DMS114 treated with DMSO at 0.1 percent for 48 hours (cell line): ENCODE measurements around the gene GPR137.
A peak's percentile ranks its signal among the peaks of the same experiment; 100 is the strongest.
"Not testable (repeated sequence)": the region's sequence is repeated elsewhere in the genome, so short reads cannot be mapped to it uniquely, and the experiment has no call there.

Source experiments
- DNase-seq: peaks from one replicate; lab custom pipeline; 2025; ENCODE audit not compliant: unreplicated experiment; lab: John Stamatoyannopoulos, UW

Gene GPR137

GRCh38 chr11:64299847-64300648 lies 14.4 kb downstream of the GPR137 start, which contains the start of gene CATSPERZ:
CATSPERZ (plus strand) TSS chr11:64300358; CDS start chr11:64300411, 53 bp downstream.
- DNase-seq = no peak

- DNase-seq = no peak
Observed at GRCh38 chr11:64303109-64304031, 17.7 kb downstream of the GPR137 start.

- no peak for DNase-seq
Observed at GRCh38 chr11:64304032-64304315, 18.3 kb downstream of the GPR137 start.

- DNase-seq = peak; percentile 62
Observed at GRCh38 chr11:64304316-64305072, 18.8 kb downstream of the GPR137 start.

GRCh38 chr11:64305075-64305690 lies 19.5 kb downstream of the GPR137 start, which contains the start of gene ESRRA:
ESRRA (plus strand) TSS chr11:64305524; CDS start chr11:64307180, 1,656 bp downstream.
- peak; percentile 98 for DNase-seq

- no peak for DNase-seq
Observed at GRCh38 chr11:64305691-64306562, 20.3 kb downstream of the GPR137 start.

GRCh38 chr11:64306563-64306875 lies 20.9 kb downstream of the GPR137 start:
- no peak for DNase-seq

GRCh38 chr11:64306876-64307622 lies 21.4 kb downstream of the GPR137 start:
- no peak for DNase-seq

GRCh38 chr11:64307795-64308194 lies 22.1 kb downstream of the GPR137 start:
- DNase-seq = not testable (repeated sequence)

GRCh38 chr11:64312947-64313346 lies 27.3 kb downstream of the GPR137 start:
- DNase-seq = no peak

GRCh38 chr11:64313491-64314145 lies 28.0 kb downstream of the GPR137 start:
- DNase-seq = no peak

GRCh38 chr11:64314146-64314804 lies 28.6 kb downstream of the GPR137 start:
- no peak for DNase-seq

GRCh38 chr11:64314805-64315561 lies 29.3 kb downstream of the GPR137 start:
- DNase-seq = no peak

- DNase-seq = not testable (repeated sequence)
Observed at GRCh38 chr11:64315667-64316526, 30.2 kb downstream of the GPR137 start.

- DNase-seq = no peak
Observed at GRCh38 chr11:64316672-64317324, 31.1 kb downstream of the GPR137 start.
